Muscle of leg (tissue), 11 donors: ENCODE measurements around the gene PRKN. TPM values are rescaled to one million over a fixed set of nuclear protein-coding genes. Genes with fewer than 3 reads are reported as not detected.
A peak's percentile ranks its signal among the peaks of the same experiment; 100 is the strongest.

Experiments used
- DNase-seq: peaks from one replicate; pipeline ENCODE4 v3.0.0; 2013
- H3K27ac ChIP-seq: one replicate; pipeline ENCODE4 v1.5.1; 2013; ENCODE audit warnings: mild to moderate bottlenecking, low read length, control low read depth
- H3K27me3 ChIP-seq: one replicate; pipeline ENCODE4 v1.6.1; 2013; ENCODE audit warnings: low read length; ENCODE audit not compliant: control insufficient read depth, insufficient read depth
- H3K36me3 ChIP-seq: one replicate; pipeline ENCODE4 v1.6.1; 2013; ENCODE audit warnings: low read length; ENCODE audit not compliant: control insufficient read depth, insufficient read depth
- H3K4me1 ChIP-seq: one replicate; pipeline ENCODE4 v1.6.1; 2013; ENCODE audit warnings: low read length; ENCODE audit not compliant: control insufficient read depth, insufficient read depth
- H3K4me3 ChIP-seq: one replicate; pipeline ENCODE4 v1.5.1; 2013; ENCODE audit warnings: low read length, control low read depth
- H3K9me3 ChIP-seq: replicated peaks from 2 replicates; pipeline ENCODE4 v1.6.1; 2013; ENCODE audit warnings: low read depth, low read length; ENCODE audit not compliant: control insufficient read depth
- WGBS: methylation state at CpG from one replicate; pipeline ENCODE4 v1.1.5; 2013; ENCODE audit warnings: missing lambda C conversion rate; ENCODE audit not compliant: insufficient coverage; 5-methylcytosine and 5-hydroxymethylcytosine counted together
- polyA plus RNA-seq, 8 donors: library from polyadenylated mRNA; unstranded; fragments of 120-200 nt; gene quantifications; one replicate each; pipeline versions ENCODE4 v1.2.1 to v1.2.3, GENCODE V29; 2013; ENCODE audit warnings: inconsistent platforms in 1 of 8, low replicate concordance in 1 of 8; ENCODE audit not compliant: insufficient read length in 8 of 8, insufficient read depth in 1 of 8
- total RNA-seq: library from RNA; stranded (reverse); fragments of 120-200 nt; gene quantifications from one replicate; pipeline ENCODE4 v1.2.4, GENCODE V29; 2013

Gene PRKN
- total and polyA plus RNA-seq, 9 donors = 2.5 to 4.7 (median 3.9) TPM

DNA sequence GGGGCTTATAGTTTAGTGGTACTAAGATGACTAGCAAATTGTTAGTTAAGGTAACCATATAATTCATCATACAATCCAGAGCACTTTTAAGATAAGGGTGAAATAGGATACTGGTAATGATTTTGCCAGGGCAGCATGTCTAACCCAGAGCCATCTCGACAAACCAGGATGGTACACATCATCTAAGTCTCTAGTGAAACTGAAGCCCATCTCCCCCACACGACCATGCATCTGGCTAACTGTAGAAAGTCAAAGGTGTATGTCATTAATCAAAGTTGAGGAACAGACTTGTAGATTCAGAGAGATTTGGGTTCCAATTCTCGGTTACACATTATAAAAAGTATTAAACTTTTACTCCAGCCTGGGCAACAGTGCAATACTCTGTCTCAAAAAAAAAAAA, 78.3 kb downstream of the PRKN start:
- Histone ChIP-seq H3K9me3 (no peaks in the 10 kb centered on the region), H3K4me1 (no peaks in the 10 kb centered on the region), H3K36me3 (no peaks in the 10 kb centered on the region), H3K27me3 (no peaks in the 10 kb centered on the region), H3K27ac (no peak overlapping the region), H3K4me3 (no peak overlapping the region)
- whole genome bisulfite sequencing = no CpG with 5 or more reads among the region's 3 CpGs
- DNase-seq = no peak

DNA sequence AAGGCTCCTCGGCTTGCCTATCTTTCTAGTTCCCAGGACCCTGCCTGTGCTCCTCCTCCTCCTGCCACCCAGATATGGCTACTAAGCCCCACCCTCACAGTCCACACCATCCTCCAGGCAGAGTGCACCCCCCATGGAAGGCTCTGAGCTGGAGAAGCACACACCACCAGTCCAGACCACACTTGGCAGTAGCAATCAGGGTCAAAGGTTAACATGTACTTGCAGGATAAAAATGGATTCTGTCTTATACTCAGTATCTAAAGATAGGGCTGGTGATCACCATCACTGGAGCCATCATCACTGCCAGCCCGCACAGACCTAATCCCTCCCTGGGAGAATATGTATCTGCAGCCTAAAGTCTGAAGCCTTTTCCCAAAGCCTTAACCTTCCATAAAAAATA, 83.4 kb downstream of the PRKN start:
- WGBS = 40% methylated on average over 1 of the region's 2 CpGs
- Histone ChIP-seq H3K27me3 (no peaks in the 10 kb centered on the region), H3K9me3 (no peaks in the 10 kb centered on the region), H3K4me1 (no peaks in the 10 kb centered on the region), H3K36me3 (no peaks in the 10 kb centered on the region), H3K4me3 (no peak overlapping the region), H3K27ac (no peak overlapping the region)
- peak; percentile 16 for DNase-seq

DNA sequence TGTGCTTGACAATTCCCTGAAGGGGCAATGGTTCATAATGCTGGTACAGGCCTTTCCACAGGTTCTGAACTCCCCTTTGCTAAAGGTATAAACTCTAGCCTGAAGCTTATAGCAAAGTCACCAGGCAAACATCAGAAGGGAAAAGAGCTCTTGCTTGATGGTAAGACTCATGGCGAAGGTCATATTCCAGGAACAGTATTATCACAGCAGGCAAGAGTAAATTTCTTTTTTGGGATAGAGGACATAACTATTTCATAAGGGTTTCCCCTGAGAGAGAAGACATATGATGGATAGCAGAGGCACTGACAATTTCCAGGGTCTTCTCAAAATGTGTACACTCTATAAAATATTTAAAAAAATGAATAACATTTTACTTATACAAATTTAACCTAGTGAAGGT, 86.8 kb downstream of the PRKN start:
- Histone ChIP-seq H3K4me3 (no peak overlapping the region), H3K27ac (no peak overlapping the region), H3K36me3 (no peaks in the 10 kb centered on the region), H3K27me3 (no peaks in the 10 kb centered on the region), H3K9me3 (no peaks in the 10 kb centered on the region), H3K4me1 (no peaks in the 10 kb centered on the region)
- no peak for DNase-seq
- WGBS = no CpG with 5 or more reads among the region's 1 CpG

DNA sequence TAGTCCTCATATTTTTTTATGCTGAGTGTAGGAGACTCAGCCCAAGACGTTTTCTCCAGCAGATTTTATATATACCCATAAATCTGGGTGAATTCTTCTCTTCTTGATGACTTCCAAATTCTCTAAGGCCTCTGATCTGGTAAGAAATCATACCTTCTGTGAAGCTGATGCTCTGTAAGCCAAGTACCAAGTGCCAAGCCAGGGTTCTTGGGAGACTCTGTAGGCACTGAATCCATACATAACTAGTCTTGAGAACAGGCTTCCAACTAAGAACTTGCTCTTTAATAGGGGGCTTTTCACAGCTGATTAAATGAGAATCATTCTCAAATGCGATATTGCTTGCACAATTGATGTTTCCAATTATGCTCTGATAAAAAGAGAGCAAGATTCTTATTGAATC, 87.6 kb downstream of the PRKN start:
- WGBS = 20% methylated on average over 1 of the region's 2 CpGs
- no peaks in the 10 kb centered on the region for H3K4me1 ChIP-seq
- H3K27ac ChIP-seq = no peak overlapping the region
- H3K9me3 ChIP-seq = no peaks in the 10 kb centered on the region
- H3K4me3 ChIP-seq = no peak overlapping the region
- no peaks in the 10 kb centered on the region for H3K36me3 ChIP-seq
- H3K27me3 ChIP-seq = no peaks in the 10 kb centered on the region
- DNase-seq = no peak

DNA sequence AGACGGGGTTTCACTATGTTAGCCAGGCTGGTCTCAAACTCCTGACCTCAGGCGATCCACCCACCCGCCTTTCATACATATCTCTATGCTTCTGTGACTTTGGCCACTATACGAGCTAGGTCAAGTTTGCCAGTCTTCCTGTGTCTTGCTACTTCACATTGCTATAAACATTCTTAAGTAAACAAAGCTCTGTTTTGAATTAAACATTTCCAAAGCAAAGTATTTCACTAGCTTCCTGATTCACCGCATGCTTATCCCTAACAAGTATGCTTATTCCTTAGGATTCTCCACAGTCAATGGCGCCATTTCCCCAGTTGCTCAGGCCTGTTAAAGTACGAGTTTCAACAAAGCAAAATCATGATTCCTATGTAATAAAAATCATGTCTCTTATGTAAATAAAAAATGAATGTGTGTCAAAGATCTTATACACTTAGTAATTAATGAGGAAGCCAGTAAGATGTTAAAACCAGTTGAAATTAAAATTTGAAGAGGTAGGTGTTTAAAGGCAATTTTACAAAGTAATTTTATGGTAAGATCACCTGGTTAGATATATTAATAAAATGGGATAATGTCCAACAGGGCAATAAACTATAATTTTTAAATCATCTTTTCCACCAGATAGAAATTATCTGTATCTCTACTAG, 88.5 kb downstream of the PRKN start:
- WGBS = 75% methylated on average over 4 of the region's 7 CpGs
- no peak for DNase-seq

DNA sequence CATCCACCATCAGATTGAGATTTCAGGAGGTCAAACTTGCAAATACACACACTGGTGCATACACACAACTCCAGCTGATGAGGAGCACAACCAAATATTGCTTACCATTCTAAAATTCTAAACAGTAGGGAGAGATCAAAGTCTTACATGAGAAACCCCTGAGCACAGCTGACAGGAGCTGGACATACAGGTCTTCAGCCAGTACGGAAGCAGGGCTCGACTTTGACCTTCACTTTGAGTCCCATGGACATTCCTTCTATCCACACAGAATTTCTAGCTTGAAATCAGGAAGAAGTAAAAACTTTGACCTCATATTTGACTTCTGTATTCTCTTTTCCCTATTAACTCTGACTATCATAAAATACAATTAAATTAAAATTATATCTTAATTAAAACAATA, 90.2 kb downstream of the PRKN start:
- H3K4me1 ChIP-seq = no peaks in the 10 kb centered on the region
- H3K36me3 ChIP-seq = no peaks in the 10 kb centered on the region
- no peak overlapping the region for H3K27ac ChIP-seq
- H3K4me3 ChIP-seq = no peak overlapping the region
- H3K27me3 ChIP-seq = no peaks in the 10 kb centered on the region
- H3K9me3 ChIP-seq = no peaks in the 10 kb centered on the region
- WGBS = no CpG with 5 or more reads among the region's 2 CpGs
- no peak for DNase-seq

More for the DNA sequence above, 88.5 kb downstream of the PRKN start:
- Histone ChIP-seq H3K4me3 (no peak overlapping the region), H3K27ac (no peak overlapping the region), H3K36me3 (no peaks in the 10 kb centered on the region), H3K4me1 (no peaks in the 10 kb centered on the region), H3K9me3 (no peaks in the 10 kb centered on the region), H3K27me3 (no peaks in the 10 kb centered on the region)

DNA sequence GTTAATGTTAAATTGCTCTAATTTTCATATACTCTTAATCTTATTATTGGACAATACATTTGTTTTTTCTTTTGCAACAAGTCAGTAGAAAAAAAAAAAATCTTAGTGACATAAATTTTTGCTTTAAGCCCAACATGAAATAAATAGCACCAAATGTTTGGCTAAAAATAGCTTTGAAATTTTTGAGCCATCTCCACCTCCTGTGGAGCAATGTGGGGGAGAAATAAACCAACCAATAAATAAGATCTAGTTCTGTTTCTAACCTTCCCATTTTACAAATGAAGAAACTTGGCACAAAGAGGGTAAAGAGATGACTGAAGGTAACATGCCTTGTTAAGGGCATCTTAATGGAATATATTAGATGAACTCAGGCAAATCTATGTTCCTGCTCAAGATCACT, 91.4 kb downstream of the PRKN start:
- H3K4me1 ChIP-seq = no peaks in the 10 kb centered on the region
- H3K27me3 ChIP-seq = no peaks in the 10 kb centered on the region
- H3K4me3 ChIP-seq = no peak overlapping the region
- H3K27ac ChIP-seq = no peak overlapping the region
- H3K9me3 ChIP-seq = no peaks in the 10 kb centered on the region
- H3K36me3 ChIP-seq = no peaks in the 10 kb centered on the region
- DNase-seq = no peak

DNA sequence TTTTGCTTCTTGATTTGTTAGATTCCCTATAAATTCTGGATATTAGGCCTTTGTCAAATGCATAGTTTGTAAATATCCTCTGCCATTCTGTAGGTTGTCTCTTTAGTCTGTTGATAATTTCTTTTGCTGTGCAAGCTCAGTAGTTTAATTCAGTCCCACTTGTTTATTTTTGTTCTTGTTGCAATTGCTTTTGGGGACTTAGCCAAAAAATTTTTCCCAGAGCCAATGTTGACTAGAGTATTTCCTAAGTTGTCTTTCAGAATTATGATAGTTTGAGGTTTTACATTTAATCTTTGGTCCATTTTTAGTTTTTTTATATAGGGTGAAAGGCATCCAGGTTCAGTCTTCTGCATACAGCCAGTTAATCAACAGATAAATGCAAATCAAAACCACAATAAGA, 96.0 kb downstream of the PRKN start:
- DNase-seq = no peak
- Histone ChIP-seq H3K36me3 (no peaks in the 10 kb centered on the region), H3K4me3 (no peak overlapping the region), H3K9me3 (no peaks in the 10 kb centered on the region), H3K4me1 (no peaks in the 10 kb centered on the region), H3K27me3 (no peaks in the 10 kb centered on the region), H3K27ac (no peak overlapping the region)

DNA sequence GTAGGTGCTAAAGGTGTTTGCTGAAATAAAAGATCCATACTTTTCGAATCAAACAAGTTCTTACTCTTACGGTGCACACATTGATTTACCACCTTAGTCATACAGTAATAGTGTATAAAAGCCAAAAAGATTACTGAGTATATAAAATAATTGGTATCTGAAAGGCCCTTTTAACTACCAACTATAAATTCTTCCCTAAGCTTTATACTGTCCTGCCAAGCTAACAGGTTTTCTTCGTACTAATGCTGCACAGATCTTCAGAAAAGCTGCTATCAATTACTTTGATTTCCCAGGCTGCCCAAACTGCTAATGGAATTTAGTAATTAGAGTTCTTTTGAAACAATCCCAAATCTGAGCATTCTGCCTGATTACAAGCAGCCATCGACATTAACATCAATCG, 97.5 kb downstream of the PRKN start:
- no peaks in the 10 kb centered on the region for H3K27me3 ChIP-seq
- DNase-seq = no peak
- WGBS = no CpG with 5 or more reads among the region's 5 CpGs
- no peaks in the 10 kb centered on the region for H3K4me1 ChIP-seq
- no peak overlapping the region for H3K4me3 ChIP-seq
- no peak overlapping the region for H3K27ac ChIP-seq
- no peaks in the 10 kb centered on the region for H3K9me3 ChIP-seq
- H3K36me3 ChIP-seq = no peaks in the 10 kb centered on the region

DNA sequence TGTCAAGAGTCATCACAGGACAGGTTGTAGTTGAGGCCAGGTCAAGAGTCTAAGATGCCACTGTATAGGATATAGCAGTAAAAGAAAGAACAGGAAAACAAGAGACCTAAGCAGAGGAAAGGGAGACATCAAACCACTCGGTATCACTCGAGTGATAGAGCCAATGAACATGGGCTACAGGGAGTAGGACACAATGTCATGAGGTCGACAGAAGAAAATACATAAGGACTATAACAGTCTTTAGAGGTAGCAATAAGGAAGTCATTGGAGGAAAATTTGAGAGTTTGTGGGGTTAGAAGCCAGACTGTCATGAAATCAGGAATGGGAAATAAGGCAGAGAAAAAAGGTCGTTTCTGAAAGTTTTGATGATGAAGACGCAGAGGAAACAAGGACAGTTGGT, 99.7 kb downstream of the PRKN start:
- 87% methylated on average over 5 of the region's 5 CpGs for WGBS

DNA sequence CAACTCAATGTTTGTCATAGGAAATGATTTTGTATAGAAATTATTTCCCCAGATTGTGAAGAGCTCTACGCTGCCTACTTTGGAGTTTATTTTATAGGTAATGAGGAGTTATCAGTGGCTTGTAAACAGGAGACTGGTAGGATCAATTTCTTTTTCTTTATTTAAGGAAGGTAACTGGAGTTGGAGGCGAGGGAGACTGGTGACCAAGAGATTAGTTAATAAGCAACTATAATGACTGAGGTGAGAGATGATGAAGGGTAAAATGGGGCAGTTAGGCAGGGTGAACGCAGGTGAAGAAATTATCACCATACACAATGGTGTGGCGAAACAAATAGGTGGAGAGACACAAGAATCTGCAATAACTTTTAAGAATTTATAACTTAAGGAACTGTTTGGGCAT, 100.2 kb downstream of the PRKN start:
- Histone ChIP-seq H3K4me1 (no peaks in the 10 kb centered on the region), H3K4me3 (no peak overlapping the region), H3K9me3 (no peaks in the 10 kb centered on the region), H3K27me3 (no peaks in the 10 kb centered on the region), H3K36me3 (no peaks in the 10 kb centered on the region), H3K27ac (no peak overlapping the region)
- no peak for DNase-seq
- WGBS = no CpG with 5 or more reads among the region's 4 CpGs

More for the DNA sequence above, 99.7 kb downstream of the PRKN start:
- DNase-seq = no peak
- Histone ChIP-seq H3K27ac (no peak overlapping the region), H3K4me1 (no peaks in the 10 kb centered on the region), H3K27me3 (no peaks in the 10 kb centered on the region), H3K9me3 (no peaks in the 10 kb centered on the region), H3K4me3 (no peak overlapping the region), H3K36me3 (no peaks in the 10 kb centered on the region)
